K562 (cell line): ENCODE data around the gene PRRC2C. TPM values are rescaled to one million over a fixed set of nuclear protein-coding genes. Genes with fewer than 3 reads are reported as not detected.

Source experiments
- ATAC-seq: fragments of 200-7000 bp; cut with Tn5 transposase; 3 replicates; pipeline ENCODE4 v1.9.1; 2020; ENCODE audit warnings: moderate library complexity
- BruUV-seq: library from RNA; stranded (reverse); fragments of 400-500 nt; replicated peaks from 2 replicates; lab custom pipeline; 2021; lab: Mats Ljungman, UMichigan
- CTCF ChIA-PET: fragments of 300-600 bp; formaldehyde crosslinking; extraction: SDS; loops from one replicate; lab custom pipeline; 2021; ENCODE audit warnings: low intra/inter-chr PET ratio; lab: Yijun Ruan, JAX
- POLR2A ChIA-PET: fragments of 300-600, 350-650 bp; sonication (Branson Sonifier 250); formaldehyde crosslinking; extraction: SDS; loops from one replicate; lab custom pipeline; 2021; ENCODE audit warnings: antibody characterized with exemption, inconsistent platforms; lab: Yijun Ruan, JAX
- DNase-seq, 4 experiments: peaks; one replicate each; pipeline versions ENCODE4 v3.0.0 to v3.0.0-alpha.2; 2011 to 2018; ENCODE audit warnings: low spot score in 3 of 4, mixed read lengths in 3 of 4; ENCODE audit errors: extremely low read depth in 1 of 4
- FAIRE-seq: peaks from 2 replicates; lab custom pipeline; 2011; peaks lifted over from hg19 to GRCh38; lab: Jason Lieb, UNC
- H2AFZ ChIP-seq: 2 replicates; pipeline ENCODE4 v1.6.0; 2011; ENCODE audit warnings: low read depth, low read length, control low read depth, inconsistent platforms
- H3K27ac ChIP-seq: fragments of 200-600 bp; 3 replicates; pipeline ENCODE4 v1.8.0; 2011; ENCODE audit warnings: low read depth, mild to moderate bottlenecking, control low read depth, inconsistent platforms, low read length, moderate library complexity, mixed read lengths; ENCODE audit errors: extremely low read depth
- H3K27me3 ChIP-seq, 2 experiments: fragments of 300-600 bp in 1 of 2; 2 replicates in 1 of 2; 3 replicates in 1 of 2; pipeline versions ENCODE4 v1.6.0 to v1.8.0; 2011; ENCODE audit warnings: inconsistent platforms in 2 of 2, low read length in 2 of 2, mild to moderate bottlenecking in 1 of 2, mixed read lengths in 1 of 2, moderate library complexity in 1 of 2; ENCODE audit not compliant: control insufficient read depth in 2 of 2, insufficient read depth in 2 of 2
- H3K36me3 ChIP-seq: fragments of 300-600 bp; 3 replicates; pipeline ENCODE4 v1.8.0; 2011; ENCODE audit warnings: mild to moderate bottlenecking, low read length, inconsistent platforms; ENCODE audit not compliant: control insufficient read depth, insufficient read depth
- H3K4me1 ChIP-seq, 2 experiments: fragments of 200-600 bp in 1 of 2; replicated peaks in 1 of 2; 2 replicates in 1 of 2; 3 replicates in 1 of 2; pipeline versions ENCODE4 v1.5.1 to v1.8.0; 2011; ENCODE audit warnings: inconsistent platforms in 2 of 2, low read length in 2 of 2, mild to moderate bottlenecking in 1 of 2, mixed read lengths in 1 of 2, moderate library complexity in 1 of 2; ENCODE audit not compliant: control insufficient read depth in 2 of 2, insufficient read depth in 2 of 2
- H3K4me2 ChIP-seq: 2 replicates; pipeline ENCODE4 v1.6.1; 2011; ENCODE audit warnings: low read length, control low read depth, inconsistent platforms, mixed read lengths; ENCODE audit not compliant: insufficient read depth
- H3K4me3 ChIP-seq: fragments of 200-600 bp; sonication (generic), shearing (Covaris generic); 2 replicates; pipeline ENCODE4 v1.5.1; 2016; ENCODE audit warnings: control low read depth, inconsistent platforms
- H3K79me2 ChIP-seq: fragments of 200-600 bp; 3 replicates; pipeline ENCODE4 v1.8.0; 2011; ENCODE audit warnings: low read length, inconsistent platforms; ENCODE audit not compliant: control insufficient read depth, insufficient read depth
- H3K9ac ChIP-seq, 2 experiments: 2 replicates each; pipeline versions ENCODE4 v1.6.0 to v1.6.1; 2011; ENCODE audit warnings: low read depth in 2 of 2, low read length in 2 of 2, control low read depth in 1 of 2, inconsistent platforms in 1 of 2, mild to moderate bottlenecking in 1 of 2, mixed read lengths in 1 of 2; ENCODE audit not compliant: insufficient read depth in 1 of 2
- H3K9me1 ChIP-seq: one replicate; pipeline ENCODE4 v1.6.0; 2011; ENCODE audit warnings: inconsistent platforms, mild to moderate bottlenecking, low read length, moderate library complexity; ENCODE audit not compliant: control insufficient read depth, insufficient read depth
- H3K9me3 ChIP-seq: replicated peaks from 2 replicates; pipeline ENCODE4 v1.5.1; 2011; ENCODE audit warnings: low read depth, low read length, inconsistent platforms; ENCODE audit not compliant: control insufficient read depth, insufficient read depth
- H4K20me1 ChIP-seq: replicated peaks from 2 replicates; pipeline ENCODE4 v1.6.1; 2011; ENCODE audit warnings: low read length, inconsistent platforms, mixed read lengths; ENCODE audit not compliant: control insufficient read depth, insufficient read depth
- AFF4 ChIP-seq: sonication (generic); formaldehyde crosslinking; IDR thresholded peaks from 2 replicates; pipeline ENCODE4 v1.8.0; 2023; ENCODE audit warnings: mild to moderate bottlenecking, missing genetic modification reagents
- ARNT ChIP-seq, 2 experiments: fragments of 450-650 bp; IDR thresholded peaks; 2 replicates each; pipeline ENCODE4 v1.6.1; 2016; ENCODE audit warnings: mild to moderate bottlenecking in 1 of 2
- FOXP4 ChIP-seq: sonication (generic); formaldehyde crosslinking; IDR thresholded peaks from 2 replicates; pipeline ENCODE4 v1.8.0; 2022; ENCODE audit warnings: mild to moderate bottlenecking, missing genetic modification reagents, borderline replicate concordance
- HDAC1 ChIP-seq, 2 experiments: fragments of 450-650 bp; IDR thresholded peaks; 2 replicates each; pipeline ENCODE4 v1.6.1; 2016 to 2017; ENCODE audit warnings: inconsistent platforms in 1 of 2, mild to moderate bottlenecking in 1 of 2, moderate library complexity in 1 of 2
- HEY1 ChIP-seq: fragments of 250-450 bp; sonication (Bioruptor Pico); IDR thresholded peaks from 2 replicates; pipeline ENCODE4 v1.5.0; 2020; ENCODE audit warnings: mild to moderate bottlenecking, moderate library complexity, borderline replicate concordance
- HNRNPL ChIP-seq: fragments of 200-400 bp; formaldehyde crosslinking; IDR thresholded peaks from 2 replicates; pipeline ENCODE4 v1.6.1; 2017; ENCODE audit warnings: low read depth, mild to moderate bottlenecking, low read length
- RBBP5 ChIP-seq: fragments of 200-600 bp; sonication (generic); IDR thresholded peaks from 2 replicates; pipeline ENCODE4 v1.6.1; 2012; ENCODE audit warnings: borderline replicate concordance, mild to moderate bottlenecking, low read length, control low read depth, inconsistent platforms; ENCODE audit not compliant: insufficient read depth, poor library complexity, severe bottlenecking
- RFX1 ChIP-seq: fragments of 450-650 bp; IDR thresholded peaks from 2 replicates; pipeline ENCODE4 v1.6.1; 2016; ENCODE audit warnings: mild to moderate bottlenecking, moderate library complexity
- TFAP4 ChIP-seq: sonication (generic); formaldehyde crosslinking; IDR thresholded peaks from 2 replicates; pipeline ENCODE4 v1.8.0; 2022; ENCODE audit warnings: missing genetic modification reagents, mild to moderate bottlenecking, moderate library complexity, borderline replicate concordance
- ZC3H11A ChIP-seq: IDR thresholded peaks from 2 replicates; pipeline ENCODE4 v1.6.1; 2012; ENCODE audit warnings: low read depth, low read length, improper control_type of control experiment
- WGBS: fragments of 100-300 bp; shearing (Covaris generic); methylation state at CpG from one replicate; pipeline ENCODE4 v1.1.6; 2016; ENCODE audit warnings: low coverage, mixed read lengths; ENCODE audit not compliant: insufficient coverage; ENCODE audit errors: missing lambda C conversion rate; 5-methylcytosine and 5-hydroxymethylcytosine counted together
- in situ Hi-C: fragments of 300-500 bp; cut with MboI; formaldehyde crosslinking; loops from 4 replicates; pipeline ENCODE4 v1.15.0; 2018; ENCODE audit warnings: inconsistent platforms, mixed read lengths
- intact Hi-C: fragments of 100-400 bp; cut with micrococcal nuclease; formaldehyde crosslinking; loops from 2 replicates; pipeline ENCODE4 v1.14.2; 2022
- polyA plus RNA-seq, 8 experiments: library from polyadenylated mRNA; depleted of rRNA in 4 of 8; stranded (reverse) in 5 of 8; unstranded in 3 of 8; fragments of >200 nt; fragmentation: Nextera tagmentation in 2 of 8; fragmentation: Illumina TruSeq in 1 of 8; extraction: Ambion mirVana in 2 of 8; extraction: Trizol in 1 of 8; gene quantifications; 2 replicates each; pipeline versions ENCODE4 v1.2.1 to v1.2.3, GENCODE V29; 2011 to 2014; ENCODE audit warnings: inconsistent platforms in 1 of 8, missing spikeins in 1 of 8
- total RNA-seq, 7 experiments: library from RNA; depleted of rRNA in 6 of 7; stranded (reverse); fragments of >200 nt in 6 of 7; fragmentation: Illumina TruSeq in 2 of 7; extraction: Trizol in 2 of 7; gene quantifications; 2 replicates each; pipeline versions ENCODE4 v1.2.1 to v1.2.3, GENCODE V29; 2011 to 2021; ENCODE audit warnings: low replicate concordance in 1 of 7

PRRC2C gene
- total and polyA plus RNA-seq, 9 of the 15 experiments (the other 6 are each of a cell fraction or from before 2014, with no cell fraction given): 61.9 to 237 (median 105) TPM

GRCh38 chr1:171484760-171485374 lies 463 bp upstream of the PRRC2C start:
- Histone ChIP-seq H3K27ac (peak overlapping the region; percentile 93), H3K79me2 (peaks cover 52% of the 10 kb centered on the region)
- WGBS: 28% methylated on average over 6 of the region's 6 CpGs
- TF ChIP-seq HNRNPL (no peak), HEY1 (CRISPR knock-in tag) (0 out of 2 replicates have a peak, but pooled peaks have one; percentile 4), ARNT (IDR thresholded peaks at IDR 0.05) (0 out of 4 replicates have a peak, but pooled peaks of 1 of the 2 experiments have one; percentile 77), HDAC1 (IDR thresholded peaks at IDR 0.05) (no peak), RFX1 (no peak), RBBP5 (no peak), ZC3H11A (0 out of 2 replicates have a peak, but pooled peaks have one; percentile 26), TFAP4 (CRISPR knock-in tag) (no peak), FOXP4 (CRISPR knock-in tag) (no peak), AFF4 (CRISPR knock-in tag) (no peak)

More at GRCh38 chr1:171484760-171485374, 463 bp upstream of the PRRC2C start:
- DNase-seq: no peak
- no peaks in the 10 kb centered on the region for H3K9me1 ChIP-seq
- CTCF ChIA-PET: no interaction called here
- H3K4me1 ChIP-seq: peaks cover 3 to 11% of the 10 kb centered on the region in 2 experiments; a peak in 4 of 5 replicates
- H3K9ac ChIP-seq: peak overlapping the region; percentile 92 to 97; a peak in 3 of 4 replicates
- H3K9me3 ChIP-seq: no peaks in the 10 kb centered on the region
- H4K20me1 ChIP-seq: peaks cover 35% of the 10 kb centered on the region
- peak; percentile 21 for ATAC-seq
- peak overlapping the region; percentile 97 for H3K4me2 ChIP-seq
- in situ Hi-C loops (no loop called here), intact Hi-C loops (loop anchor here (10.0 kb wide), 3 partner anchors 230 to 500 kb away; partner anchors contain the start of gene VAMP4)
- no peaks in the 10 kb centered on the region for H3K27me3 ChIP-seq
- POLR2A ChIA-PET: interaction anchor here (0.5 to 5.2 kb wide), 14 partner anchors 8 to 1840 kb away, joined by 3 to 34 read pairs (median 4); no protein-coding TSS in a partner anchor
- H2AFZ ChIP-seq: peak overlapping the region; percentile 100
- H3K36me3 ChIP-seq: peaks cover 16% of the 10 kb centered on the region
- TSS peak; percentile 97 for BruUV-seq
- peak overlapping the region; percentile 91 for H3K4me3 ChIP-seq
- no peak for FAIRE-seq
